Stimulated activated CD8-positive, alpha-beta memory T cell treated with anti-CD3 and anti-CD28 coated beads, Interleukin-15, amount 100 ng/mL, for 4 hours (primary cell): ENCODE results near the gene SULT1C2.

Experiments
- DNase-seq, 2 donors: peaks; one replicate each; pipeline ENCODE4 v3.0.0-alpha.2; 2020; ENCODE audit warnings: low read depth in 2 of 2

The SULT1C2 gene

DNA sequence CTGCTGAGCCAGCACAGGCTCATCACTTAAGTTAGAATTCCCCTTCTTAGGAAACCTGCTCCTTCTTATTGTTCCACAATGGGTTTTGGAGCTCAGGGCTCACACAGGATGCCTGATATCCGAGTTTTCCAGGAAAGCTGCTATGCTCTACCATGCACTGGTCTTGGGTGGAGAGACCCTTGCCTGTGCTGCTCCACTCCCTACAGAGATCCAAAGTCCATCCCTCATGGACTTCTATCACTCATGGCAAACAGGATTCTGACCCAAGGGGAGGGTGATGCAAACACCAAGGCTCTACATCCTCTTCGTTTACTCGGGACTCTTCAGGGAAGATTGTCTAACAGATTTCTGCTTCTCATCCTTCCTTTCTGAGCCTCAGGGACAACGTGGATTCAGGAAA is 5.2 kb downstream of the SULT1C2 start:
- no peak for DNase-seq

DNA sequence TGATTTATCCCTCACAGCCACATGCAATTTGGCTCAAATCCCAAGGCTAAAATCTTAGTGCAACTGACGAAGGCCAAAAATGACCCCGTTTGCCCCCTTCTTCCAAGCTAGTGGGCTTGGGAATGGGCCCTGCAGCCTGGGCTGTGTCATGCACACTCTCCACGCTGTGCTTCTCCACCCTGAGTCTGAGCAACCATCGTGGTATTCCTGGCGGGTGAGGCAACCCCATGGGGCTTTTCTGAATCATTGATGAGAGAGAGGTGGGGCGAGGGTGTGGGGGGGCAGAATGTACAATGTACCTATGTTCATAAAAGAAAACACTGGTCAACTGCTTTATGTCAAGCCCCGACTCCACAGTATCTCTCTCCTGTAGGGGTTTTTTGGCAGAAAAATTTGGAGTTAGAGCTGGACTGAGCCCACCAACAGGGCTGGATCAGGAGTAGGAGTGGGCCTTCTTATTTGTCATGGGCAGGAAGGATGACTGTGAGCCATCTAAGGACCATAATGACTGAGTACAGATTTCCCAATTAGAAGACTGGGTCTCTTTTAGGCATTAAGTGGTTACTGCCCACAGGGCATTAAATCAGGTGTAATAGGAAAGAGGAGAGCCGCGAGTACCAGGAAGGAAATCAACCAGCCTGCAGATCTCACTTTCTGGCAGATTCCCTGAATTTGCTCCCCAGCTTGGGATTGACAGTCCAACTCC is 8.9 kb downstream of the SULT1C2 start:
- no peak for DNase-seq

DNA sequence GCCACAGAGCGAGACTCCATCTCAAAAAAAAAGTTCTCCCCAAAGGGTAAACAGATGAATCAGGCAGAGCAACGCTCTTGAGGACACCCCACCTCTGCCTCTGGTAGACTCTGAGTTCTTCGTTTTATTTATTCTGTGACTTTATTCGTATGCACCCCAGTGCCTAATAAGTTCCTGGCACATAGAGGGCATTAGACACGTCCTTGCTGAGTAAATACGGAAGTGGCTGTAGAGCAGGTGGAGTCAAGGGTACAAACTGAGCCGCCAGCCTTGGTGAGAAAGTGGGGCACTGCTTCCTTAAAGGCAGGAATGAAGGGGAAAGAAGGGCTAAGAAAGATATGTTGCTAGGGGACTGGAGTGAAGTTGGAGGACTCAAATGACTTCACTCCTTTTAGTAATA is 12.9 kb downstream of the SULT1C2 start:
- DNase-seq: no peak

DNA sequence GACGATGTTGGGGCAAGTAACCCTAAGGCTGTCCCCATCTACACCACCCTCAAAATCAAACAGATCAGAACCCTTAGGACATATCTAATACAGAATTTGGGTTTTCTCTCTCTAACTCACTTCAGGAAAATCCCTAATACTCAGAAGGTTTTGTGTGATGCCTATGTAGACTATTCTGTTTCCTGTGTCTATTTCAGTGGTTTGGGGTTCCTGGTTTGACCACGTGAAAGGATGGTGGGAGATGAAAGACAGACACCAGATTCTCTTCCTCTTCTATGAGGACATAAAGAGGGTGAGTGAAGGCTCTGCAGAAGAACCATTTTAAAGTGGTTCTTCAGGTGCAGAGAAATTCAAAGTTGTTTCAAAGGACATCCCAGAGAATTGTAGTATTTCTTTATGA is 16.3 kb downstream of the SULT1C2 start:
- no peak for DNase-seq

DNA sequence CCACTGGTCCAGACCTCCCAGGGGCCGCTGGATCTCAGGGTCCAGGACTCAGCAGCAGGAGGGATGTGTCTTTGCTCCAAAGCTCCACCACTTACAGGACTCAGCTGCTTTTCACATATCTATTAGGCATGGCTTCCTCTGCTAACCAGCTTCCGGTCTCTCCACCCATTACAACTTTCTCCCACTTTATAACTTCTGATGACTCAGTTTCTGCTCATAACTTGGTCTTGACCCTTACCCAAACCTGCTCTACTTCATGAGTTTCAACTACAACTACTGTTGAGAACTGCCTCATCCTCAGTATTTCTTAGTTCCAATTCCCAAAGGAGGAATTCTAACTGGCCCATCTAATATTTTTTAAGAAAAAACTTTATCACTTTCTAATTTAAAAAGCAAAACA is 17.2 kb downstream of the SULT1C2 start:
- DNase-seq: no peak

DNA sequence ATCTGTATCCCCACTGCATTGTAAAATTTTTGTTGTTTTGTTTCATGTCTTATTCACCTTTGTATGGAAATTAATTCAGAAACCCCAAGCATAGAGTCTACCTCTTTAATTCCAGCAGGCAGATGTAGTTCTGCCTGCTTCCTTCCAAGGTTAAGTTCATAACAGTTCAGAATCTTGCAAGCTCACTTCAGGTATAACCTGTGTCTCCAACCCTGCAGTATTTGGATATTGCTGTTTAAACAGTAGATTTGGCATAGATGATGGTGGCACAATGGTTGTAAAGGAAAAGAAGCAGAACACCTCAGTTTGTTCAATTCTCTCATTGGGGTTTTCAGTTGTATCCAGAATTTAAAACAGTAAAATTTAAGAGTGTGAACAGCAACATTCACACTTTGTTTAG is 21.2 kb downstream of the SULT1C2 start:
- no peak for DNase-seq

DNA sequence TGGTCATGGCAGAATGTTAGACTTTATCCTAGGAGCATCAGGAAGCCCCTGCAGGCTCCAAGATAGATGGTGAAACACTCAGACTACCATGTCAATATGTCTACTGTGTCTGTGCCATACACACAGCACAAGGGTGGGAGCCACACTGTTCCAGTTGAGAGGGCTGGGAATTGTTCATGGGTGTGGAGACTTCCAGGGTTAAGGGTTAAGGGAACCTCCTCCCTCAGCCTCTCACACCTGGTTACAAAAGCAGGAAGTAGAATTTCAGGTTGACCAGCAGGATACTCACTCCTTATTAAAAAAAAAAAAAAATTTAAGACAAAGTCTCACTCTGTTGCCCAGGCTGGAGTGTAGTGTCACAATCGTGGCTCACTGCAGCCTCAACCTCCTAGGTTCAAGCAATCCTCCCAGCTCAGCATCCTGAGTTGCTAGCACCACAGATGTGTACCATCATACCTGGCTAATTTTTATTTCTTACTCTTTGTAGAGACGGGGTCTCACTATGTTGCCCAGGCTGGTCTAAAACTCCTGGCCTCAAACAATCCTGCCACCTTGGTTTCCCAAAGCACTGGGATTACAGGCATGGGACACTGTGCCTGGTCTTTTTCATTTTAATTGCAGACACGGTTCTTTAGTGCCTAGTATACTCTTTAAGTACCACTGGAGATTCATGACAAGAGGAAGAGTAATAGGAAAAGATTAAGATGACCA is 26.0 kb downstream of the SULT1C2 start:
- DNase-seq: no peak

DNA sequence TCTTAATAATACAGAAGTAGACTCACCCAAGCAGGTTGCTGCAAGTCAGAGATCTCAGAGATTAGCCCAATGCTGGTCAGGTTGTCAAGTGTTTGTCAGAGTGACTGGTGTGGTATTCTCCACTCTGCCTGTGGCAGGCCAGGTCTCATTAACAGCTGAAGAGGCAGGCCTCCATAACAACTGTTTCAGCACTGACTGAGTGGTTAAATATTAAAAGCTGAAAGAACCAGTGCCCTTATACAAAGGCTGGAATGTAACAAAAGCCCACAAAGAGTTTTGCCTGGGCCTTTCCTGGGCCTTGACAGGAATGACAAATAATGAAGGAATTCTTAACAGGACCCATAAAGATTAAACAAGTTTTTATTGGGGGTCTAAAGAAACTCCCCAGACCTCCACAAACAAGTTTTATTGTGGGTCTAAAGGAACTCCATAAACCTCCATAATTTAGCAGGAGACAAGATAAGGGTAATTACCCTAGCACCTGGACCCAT is 26.8 kb downstream of the SULT1C2 start:
- no peak for DNase-seq

DNA sequence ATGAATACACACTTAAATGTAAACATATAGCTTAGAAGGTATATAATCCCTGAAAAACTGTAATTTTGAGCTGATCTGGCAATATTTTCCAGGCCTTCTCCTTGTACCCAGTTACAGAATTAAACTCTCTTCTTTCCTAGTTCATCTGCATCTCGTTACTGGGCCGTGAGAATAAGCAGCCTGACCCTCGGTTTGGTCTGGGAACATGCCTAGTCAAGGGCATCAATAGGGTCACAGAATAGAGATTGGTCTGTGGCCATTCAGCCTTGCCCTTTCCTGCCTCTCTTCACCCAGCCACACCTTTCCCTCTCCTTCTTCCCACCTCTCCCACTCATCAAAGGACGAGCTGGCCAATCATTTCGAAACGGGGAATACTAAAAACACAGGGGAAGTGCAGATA is 27.3 kb downstream of the SULT1C2 start:
- DNase-seq: no peak

DNA sequence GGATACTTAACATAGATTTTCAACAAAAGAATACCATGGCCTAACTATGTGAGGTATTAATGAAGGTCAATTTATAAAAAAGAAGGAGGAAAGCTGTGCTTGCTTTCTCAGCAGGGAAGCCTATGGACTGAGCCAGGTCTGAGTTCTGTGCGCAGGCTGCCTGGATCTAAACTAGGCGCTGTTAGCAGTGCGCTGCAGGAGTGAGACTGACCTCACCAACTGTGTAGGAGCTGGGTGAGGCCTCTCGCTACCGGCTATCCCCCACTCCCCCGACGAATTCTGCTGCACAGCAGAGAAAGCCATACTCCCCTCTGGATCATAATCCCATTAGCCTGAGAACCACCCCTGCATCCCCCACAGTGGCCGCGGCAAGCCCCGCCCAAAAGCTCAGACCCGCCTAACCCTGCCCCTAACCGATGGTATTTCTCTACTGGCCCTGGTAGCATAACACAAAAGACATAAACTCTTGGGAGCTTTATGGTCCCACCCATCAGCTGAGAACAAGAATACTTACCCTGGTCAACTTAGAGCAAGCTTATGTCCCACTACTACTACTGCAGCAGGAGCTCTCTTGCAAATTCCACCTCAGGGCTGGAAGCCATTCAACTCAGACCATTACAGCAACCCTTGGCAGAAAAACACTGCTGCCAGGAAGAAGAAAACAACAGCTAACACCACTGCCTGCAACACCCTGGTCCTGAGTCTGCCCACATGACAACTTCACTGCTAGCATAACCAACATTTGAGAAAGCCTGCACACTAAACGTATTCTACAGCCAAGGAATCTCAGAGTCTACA is 28.0 kb downstream of the SULT1C2 start:
- DNase-seq: no peak

DNA sequence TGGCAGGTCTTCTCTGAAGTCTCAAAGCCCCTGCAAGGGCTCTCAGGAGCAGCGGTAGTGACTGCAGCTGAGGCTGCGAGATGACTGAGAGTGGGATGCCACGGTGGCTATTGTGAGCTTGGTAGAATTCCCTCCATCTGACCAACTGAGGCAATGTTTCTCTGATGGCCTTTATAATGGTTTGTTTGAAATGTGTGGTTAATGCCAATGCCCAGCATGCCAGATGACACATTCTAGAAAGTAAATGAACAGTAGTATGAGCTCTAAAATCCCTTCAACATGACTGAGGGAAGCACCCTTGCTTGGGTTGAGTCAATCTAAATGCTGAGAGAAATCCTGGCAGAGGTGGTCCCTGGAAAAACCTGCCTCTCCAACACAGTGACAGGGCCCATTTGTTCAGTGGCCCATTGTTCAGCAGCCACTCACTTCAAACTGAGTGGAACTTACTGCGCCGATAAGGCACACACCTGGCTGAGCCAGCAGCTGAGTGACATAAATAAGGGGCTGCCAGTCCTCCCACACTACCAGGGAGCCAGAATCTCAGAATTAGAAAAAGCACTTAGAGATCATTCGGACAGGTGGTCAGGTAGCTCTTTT is 31.7 kb downstream of the SULT1C2 start:
- no peak for DNase-seq

DNA sequence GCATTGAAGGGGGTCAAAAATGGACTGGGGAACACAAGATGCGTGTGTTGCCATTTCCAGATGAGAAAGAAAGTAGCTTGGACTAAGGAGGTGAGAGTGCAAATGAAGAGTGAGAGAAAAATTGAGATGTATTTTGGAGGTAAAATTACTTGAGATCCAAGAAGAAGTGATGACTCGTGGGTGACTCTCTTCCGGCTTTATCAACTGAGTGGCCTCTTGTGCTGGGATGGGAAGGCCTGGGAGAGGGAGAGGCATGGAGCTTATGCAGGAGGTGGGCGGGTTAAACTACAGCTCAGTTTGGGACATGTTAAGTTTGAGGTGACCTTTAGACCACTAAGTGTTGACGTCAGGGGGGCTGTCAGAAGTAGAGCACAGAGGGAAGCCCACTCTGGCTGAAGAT is 34.9 kb downstream of the SULT1C2 start:
- no peak for DNase-seq

DNA sequence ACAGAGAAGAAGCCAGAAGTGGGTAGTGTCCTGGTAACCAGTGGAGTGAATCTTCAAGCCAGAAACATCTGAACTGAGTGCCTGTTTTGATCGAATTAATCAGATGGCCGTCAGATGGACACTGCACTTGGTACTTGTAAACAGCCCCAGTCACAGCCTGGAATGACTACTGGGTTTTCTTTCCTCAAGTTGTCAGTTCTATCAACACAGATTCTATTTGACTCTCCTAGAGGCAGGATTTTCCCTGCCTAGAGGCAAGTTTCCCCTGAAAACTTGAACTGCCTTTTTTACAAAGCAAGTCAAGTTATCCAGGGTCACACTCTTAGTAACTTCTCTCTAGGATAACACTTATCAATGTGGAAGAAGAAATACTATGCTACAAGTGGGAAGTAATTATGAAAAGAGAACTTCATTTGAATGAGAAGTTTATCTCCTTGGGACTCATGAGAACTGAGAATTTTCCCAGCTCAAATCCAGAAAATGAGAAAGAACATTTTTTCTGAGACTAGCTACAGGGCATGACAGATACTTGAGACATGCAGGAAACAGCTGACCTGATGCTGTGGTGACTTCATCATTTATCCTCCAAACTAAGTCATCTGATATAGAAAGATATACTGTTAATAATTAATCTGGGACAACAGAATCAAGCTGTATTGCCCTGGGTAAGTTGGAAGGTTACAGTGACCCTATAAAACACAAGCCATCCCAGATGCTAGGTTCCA is 36.0 kb downstream of the SULT1C2 start:
- DNase-seq: no peak

DNA sequence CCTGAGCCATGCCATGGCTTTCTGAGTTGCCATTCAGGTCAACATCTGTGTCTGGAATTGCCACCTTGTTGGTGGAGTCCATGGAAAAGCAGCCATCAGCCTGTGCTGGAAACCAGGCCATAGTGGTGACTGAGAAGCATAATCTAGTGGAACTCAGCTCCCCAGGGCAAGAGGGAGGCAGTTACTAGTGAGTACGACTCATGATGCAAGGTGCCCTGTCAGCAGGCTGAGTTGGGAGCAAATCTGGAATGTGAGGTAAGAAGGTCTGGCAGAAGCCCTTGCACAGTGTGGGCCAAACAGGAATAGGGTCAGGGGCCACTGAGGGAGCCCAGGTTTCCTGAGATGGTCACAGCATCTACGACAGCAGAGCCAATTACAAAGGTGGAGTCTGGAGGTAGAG is 37.1 kb downstream of the SULT1C2 start:
- DNase-seq: no peak

DNA sequence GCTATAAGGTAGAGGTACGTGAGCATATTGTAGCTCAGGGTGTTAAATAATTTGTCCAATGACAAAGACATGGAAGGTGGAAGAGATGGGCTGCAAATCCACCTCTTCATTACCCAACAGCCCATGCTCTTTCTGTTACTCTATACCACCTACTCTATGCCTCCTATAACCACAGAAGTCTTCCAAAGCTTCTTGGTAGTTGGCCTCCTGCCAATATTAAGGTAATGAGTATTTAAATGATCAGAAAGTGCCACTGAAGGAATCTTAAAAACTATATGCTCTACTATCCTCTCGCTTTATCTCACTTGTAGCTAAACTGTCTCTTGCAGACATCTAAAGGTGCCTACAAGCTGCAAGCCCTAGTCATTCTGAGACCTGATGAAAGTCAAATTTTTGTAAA is 41.1 kb downstream of the SULT1C2 start:
- DNase-seq: no peak

DNA sequence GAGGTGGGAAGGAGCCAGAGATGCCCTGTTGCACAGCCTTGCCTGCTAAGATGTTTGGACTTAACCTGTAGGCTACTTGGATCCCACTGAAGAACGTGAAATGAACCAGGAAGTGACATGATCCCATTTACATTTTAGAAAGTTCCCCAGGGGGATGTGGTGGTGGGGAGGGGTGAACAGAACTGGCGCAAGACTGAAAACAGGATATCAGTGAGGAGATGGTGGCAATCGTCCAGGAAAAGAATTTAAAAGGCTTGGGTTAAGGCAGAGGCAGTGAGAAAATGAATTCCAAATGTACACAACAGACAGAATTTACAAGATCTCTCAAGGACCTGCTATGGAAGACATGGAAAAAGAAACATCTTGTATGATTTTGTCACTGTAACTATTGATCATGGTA is 42.3 kb downstream of the SULT1C2 start:
- no peak for DNase-seq

DNA sequence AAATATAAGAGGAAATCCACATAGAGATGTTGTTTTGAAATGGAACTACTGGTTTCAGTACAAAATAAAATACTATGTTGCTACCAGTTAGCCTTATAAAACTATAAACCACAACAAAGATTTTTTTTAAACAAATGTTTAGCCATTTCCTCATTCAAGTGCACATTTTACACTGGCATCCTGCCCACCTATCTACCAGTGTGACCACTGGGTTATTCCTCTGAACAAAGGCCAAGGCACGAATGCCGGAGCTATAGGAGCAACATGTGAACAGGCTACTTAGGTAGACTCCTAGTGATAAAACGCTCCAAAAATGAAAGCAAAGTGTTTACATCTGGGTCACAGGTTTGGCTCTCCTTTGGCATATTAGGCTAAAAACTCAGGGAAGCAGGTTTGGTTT is 57.3 kb downstream of the SULT1C2 start:
- no peak for DNase-seq

DNA sequence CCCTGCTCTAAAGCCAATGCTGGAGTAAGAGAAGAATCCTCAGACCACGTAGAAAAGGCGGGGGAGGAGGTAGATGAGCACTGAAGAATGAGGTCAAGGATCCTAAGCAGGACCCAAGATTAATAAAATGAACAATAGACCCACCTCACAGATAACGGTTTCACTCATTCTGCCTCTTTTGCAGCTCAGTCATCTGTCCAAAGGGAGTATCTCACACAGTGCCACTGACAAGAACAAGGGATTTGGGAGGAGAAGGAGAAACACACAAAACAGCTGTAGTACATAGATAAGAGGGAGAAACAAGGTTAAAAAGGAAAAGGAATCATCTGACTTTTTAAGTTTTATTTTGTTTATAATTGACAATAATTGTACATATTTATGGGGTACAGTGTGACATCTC is 58.1 kb downstream of the SULT1C2 start:
- DNase-seq: no peak

DNA sequence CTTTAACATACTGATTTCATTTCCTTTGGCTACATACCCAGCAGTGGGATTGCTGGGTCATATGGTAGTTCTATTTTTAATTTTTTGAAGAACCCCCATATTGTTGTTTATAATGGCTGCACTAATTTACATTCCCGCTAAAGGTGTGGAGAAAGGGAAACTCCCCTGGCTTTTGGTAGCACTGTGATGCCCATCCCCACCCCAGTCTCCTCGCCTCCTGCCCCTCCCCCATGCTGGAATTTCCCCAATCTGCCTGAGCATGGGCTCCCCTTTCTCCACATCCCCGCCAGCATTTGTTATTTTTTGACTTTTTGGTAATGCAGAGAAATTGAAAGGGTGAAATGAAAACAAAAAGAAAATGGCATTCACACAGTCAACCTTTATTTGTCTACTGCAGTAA is 59.1 kb downstream of the SULT1C2 start:
- no peak for DNase-seq

DNA sequence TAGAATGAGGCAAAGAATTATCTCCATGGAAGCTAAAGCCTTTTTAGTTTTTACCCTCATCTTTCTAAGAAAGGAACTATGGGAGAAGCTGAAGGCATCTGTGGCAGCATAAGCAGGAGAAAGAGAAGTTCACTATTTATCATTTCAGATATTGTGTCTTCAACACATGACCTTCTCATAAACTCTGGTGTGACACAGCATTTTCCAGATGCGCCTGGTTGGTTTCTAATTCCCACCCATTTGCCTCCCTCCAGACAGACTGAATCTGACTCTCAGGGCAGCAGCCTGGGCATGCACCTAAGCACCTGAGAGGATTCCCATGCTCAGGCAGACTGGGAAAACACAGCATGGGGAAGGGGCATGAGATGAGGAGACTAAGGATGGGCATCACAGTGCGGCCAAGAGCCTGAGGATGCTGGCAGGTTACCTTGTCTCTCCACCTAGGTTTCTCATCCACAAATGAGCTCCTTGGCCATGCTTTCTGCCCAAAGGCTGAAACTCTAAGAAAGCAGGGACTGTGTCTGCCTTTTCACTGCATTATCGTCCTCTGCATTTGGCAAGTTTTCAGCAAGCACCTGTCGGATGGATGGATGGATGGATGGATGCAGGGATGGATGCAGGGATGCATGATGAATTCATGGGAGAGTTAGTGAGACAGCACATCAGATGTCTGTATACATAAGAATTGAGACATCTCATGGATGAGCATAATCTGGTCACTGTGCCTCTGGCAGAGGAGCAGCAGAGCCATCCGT is 60.3 kb downstream of the SULT1C2 start:
- no peak for DNase-seq

DNA sequence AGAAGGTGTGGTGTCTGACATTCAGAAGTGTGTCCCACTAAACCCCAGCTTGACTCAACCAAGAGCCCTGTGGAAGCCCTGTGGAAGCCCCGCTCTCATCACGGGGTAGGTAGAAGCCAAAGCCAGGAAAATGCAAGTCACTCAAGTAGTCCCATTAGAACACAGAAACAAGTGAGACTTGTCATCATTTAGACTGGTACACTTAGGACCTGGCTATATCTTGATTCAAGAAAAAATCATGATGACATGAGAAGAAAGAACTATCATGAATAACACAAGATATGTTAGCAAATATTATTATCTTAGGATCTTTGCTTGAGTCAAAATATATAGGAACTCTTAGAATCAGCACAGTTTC is 60.9 kb downstream of the SULT1C2 start:
- no peak for DNase-seq
